ENCODE data around the gene ORM1. TPM values are rescaled to one million over a fixed set of nuclear protein-coding genes. Genes with fewer than 3 reads are reported as not detected.

ORM1 gene
- total and polyA plus RNA-seq, 2 donors (not counting 3 experiments of a cell fraction or from before 2014, with no cell fraction given) = not detected

GRCh38 chr9:114347675-114348074, 24.8 kb downstream of the ORM1 start:
- H3K27me3 ChIP-seq (ENCODE audit: control insufficient read depth in 2 of 2, insufficient read depth in 2 of 2, low read length in 2 of 2) = no peaks in the 10 kb centered on the region
- H3K4me3 ChIP-seq (replicated peaks in 1 of 3; ENCODE audit: insufficient read depth in 1 of 3, low read depth in 1 of 3, low read length in 3 of 3) = no peak overlapping the region
- ChIA-PET POLR2A (no interaction called here), CTCF (no interaction called here)
- intact Hi-C loops (cut with micrococcal nuclease) (no loop called here), dilution Hi-C loops (cut with MboI; ENCODE audit: extremely low pct_ligation_motif_present, low sequenced_read_pairs) (no loop called here)
- peaks cover 8 to 41% of the 10 kb centered on the region in 2 experiments for H3K36me3 ChIP-seq (ENCODE audit: control insufficient read depth in 2 of 2, extremely low read depth in 1 of 2, insufficient read depth in 2 of 2, low read length in 2 of 2)
- no peaks in the 10 kb centered on the region for H4K20me1 ChIP-seq (replicated peaks; ENCODE audit: control insufficient read depth, extremely low read depth, insufficient read depth, low read length)
- H3K27ac ChIP-seq (ENCODE audit: insufficient read depth, low read depth, low read length) = no peak overlapping the region
- DNase-seq (ENCODE audit: low read depth, low spot score) (no peak), FAIRE-seq (no peak)
- H3K4me1 ChIP-seq (ENCODE audit: control insufficient read depth, extremely low read depth, insufficient read depth, low read length) = no peaks in the 10 kb centered on the region
- no peaks in the 10 kb centered on the region for H3K79me2 ChIP-seq (ENCODE audit: control insufficient read depth, insufficient read depth, low read length)
- no peak overlapping the region for H3K4me2 ChIP-seq (ENCODE audit: insufficient read depth, low read length)
- no peaks in the 10 kb centered on the region for H3K9me1 ChIP-seq (replicated peaks; ENCODE audit: control insufficient read depth, extremely low read depth, insufficient read depth, low read length)
- no peak overlapping the region for H2AFZ ChIP-seq (ENCODE audit: low read depth, low read length)
- no peak overlapping the region for H3K9ac ChIP-seq (replicated peaks; ENCODE audit: extremely low read depth, insufficient read depth, low read length)
- TF ChIP-seq, protein P1, sequence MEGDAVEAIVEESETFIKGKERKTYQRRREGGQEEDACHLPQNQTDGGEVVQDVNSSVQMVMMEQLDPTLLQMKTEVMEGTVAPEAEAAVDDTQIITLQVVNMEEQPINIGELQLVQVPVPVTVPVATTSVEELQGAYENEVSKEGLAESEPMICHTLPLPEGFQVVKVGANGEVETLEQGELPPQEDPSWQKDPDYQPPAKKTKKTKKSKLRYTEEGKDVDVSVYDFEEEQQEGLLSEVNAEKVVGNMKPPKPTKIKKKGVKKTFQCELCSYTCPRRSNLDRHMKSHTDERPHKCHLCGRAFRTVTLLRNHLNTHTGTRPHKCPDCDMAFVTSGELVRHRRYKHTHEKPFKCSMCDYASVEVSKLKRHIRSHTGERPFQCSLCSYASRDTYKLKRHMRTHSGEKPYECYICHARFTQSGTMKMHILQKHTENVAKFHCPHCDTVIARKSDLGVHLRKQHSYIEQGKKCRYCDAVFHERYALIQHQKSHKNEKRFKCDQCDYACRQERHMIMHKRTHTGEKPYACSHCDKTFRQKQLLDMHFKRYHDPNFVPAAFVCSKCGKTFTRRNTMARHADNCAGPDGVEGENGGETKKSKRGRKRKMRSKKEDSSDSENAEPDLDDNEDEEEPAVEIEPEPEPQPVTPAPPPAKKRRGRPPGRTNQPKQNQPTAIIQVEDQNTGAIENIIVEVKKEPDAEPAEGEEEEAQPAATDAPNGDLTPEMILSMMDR (IDR thresholded peaks at IDR 0.05; ENCODE audit: extremely low read depth in 1 of 2, insufficient read depth in 1 of 2, low read depth in 1 of 2, low read length in 2 of 2) = no peak
- TF ChIP-seq EZH2 (IDR thresholded peaks at IDR 0.05; ENCODE audit: borderline replicate concordance, low read depth, low read length, severe bottlenecking) = no peak
- TF ChIP-seq FOS (IDR thresholded peaks at IDR 0.05; ENCODE audit: borderline replicate concordance, insufficient read depth, low read length) = no peak
- TF ChIP-seq POLR2AphosphoS5 (IDR thresholded peaks at IDR 0.05; ENCODE audit: insufficient read depth, low read depth, low read length) = no peak
- TF ChIP-seq, protein P2, sequence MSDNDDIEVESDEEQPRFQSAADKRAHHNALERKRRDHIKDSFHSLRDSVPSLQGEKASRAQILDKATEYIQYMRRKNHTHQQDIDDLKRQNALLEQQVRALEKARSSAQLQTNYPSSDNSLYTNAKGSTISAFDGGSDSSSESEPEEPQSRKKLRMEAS (IDR thresholded peaks at IDR 0.05; ENCODE audit: insufficient read depth, insufficient read length) = no peak
- no peak for TF ChIP-seq JUN (IDR thresholded peaks at IDR 0.05; ENCODE audit: borderline replicate concordance, insufficient read depth, insufficient read length, low read depth)
- TF ChIP-seq GATA2 (IDR thresholded peaks at IDR 0.05; ENCODE audit: insufficient read depth, insufficient read length, low read depth, low read length) = no peak
- TF ChIP-seq MYC (IDR thresholded peaks at IDR 0.05; ENCODE audit: low read depth, low read length) = no peak
- no peak for TF ChIP-seq POLR2A (IDR thresholded peaks at IDR 0.05; ENCODE audit: low read depth, low read length)
- no peaks in the 10 kb centered on the region for H3K9me3 ChIP-seq (replicated peaks; ENCODE audit: control insufficient read depth, insufficient read depth, low read length)
- no TSS peak for BruUV-seq (replicated peaks)
